ENCODE results near the gene PKIB. TPM values are rescaled to one million over a fixed set of nuclear protein-coding genes. Genes with fewer than 3 reads are reported as not detected.
A peak's percentile ranks its signal among the peaks of the same experiment; 100 is the strongest.

Gene PKIB
- total and polyA plus RNA-seq, 2 of the 4 experiments (the other 2 are of a cell fraction): 6.3 to 13.1 TPM

DNA sequence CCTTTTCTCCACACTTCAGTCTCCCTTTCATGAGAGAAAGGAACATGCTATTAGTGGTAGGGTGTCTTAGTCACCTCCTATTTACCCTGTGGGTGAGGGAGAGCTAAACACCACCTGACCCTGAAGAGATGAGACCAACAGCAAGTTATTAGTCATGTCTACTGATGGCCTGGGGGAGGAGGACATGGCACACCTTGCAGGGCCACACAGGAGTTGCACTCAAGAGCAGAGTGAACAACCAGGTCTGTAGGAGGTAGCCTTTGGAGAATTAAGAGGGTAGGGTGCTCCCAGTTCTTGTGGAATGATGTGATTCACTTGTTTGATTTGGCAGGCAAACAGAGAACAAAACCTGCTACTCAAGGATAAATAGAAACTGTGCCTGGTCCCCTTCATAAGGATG is 86.6 kb downstream of the PKIB start:
- H2AK5ac ChIP-seq (ENCODE audit: low read depth, low read length): peak overlapping the region; percentile 98
- ATAC-seq (ENCODE audit: low read depth): peak; percentile 27
- H2AFZ ChIP-seq (replicated peaks; ENCODE audit: low read length, poor library complexity): peak overlapping the region; percentile 26
- H4K20me1 ChIP-seq (ENCODE audit: insufficient read depth, low read length): no peaks in the 10 kb centered on the region
- intact Hi-C loops (cut with micrococcal nuclease): no loop called here
- ChIA-PET POLR2A (ENCODE audit: unreplicated experiment) (no interaction called here), CTCF (interaction anchor here (0.7 kb wide), 1 partner anchor 30 kb away, joined by 4 read pairs; no protein-coding TSS in a partner anchor)
- H4K8ac ChIP-seq (ENCODE audit: low read depth in 2 of 2, low read length in 2 of 2): peak overlapping the region; percentile 15 to 85; a peak in 2 of 4 replicates
- H3K4me2 ChIP-seq (ENCODE audit: low read depth, low read length): peak overlapping the region; percentile 50; the same call in 1 of the 2 replicates
- peak overlapping the region; percentile 65; the same call in 1 of the 2 replicates for H3K23ac ChIP-seq (ENCODE audit: low read depth, low read length)
- H3K79me1 ChIP-seq (ENCODE audit: low read depth in 1 of 2, low read length in 2 of 2): peaks cover 0 to 4% of the 10 kb centered on the region in 2 experiments; a peak in 1 of 4 replicates
- H2AK9ac ChIP-seq (replicated peaks; ENCODE audit: low read depth, low read length, poor library complexity): no peak overlapping the region
- H3K4me3 ChIP-seq (ENCODE audit: insufficient read depth, low read depth, low read length): no peak overlapping the region
- peak; percentile 71 for DNase-seq
- H4K5ac ChIP-seq (ENCODE audit: low read depth, low read length): peak overlapping the region; percentile 28; the same call in 1 of the 2 replicates
- BruUV-seq (replicated peaks): no TSS peak
- peak overlapping the region; percentile 88; the same call in 1 of the 3 replicates for H2BK15ac ChIP-seq (ENCODE audit: low read depth, low read length)
- peak overlapping the region; percentile 97 for H2BK120ac ChIP-seq (ENCODE audit: low read depth, low read length)
- no peak overlapping the region for H3K9ac ChIP-seq (ENCODE audit: low read depth, low read length)
- H2BK5ac ChIP-seq (ENCODE audit: low read depth, low read length, poor library complexity, severe bottlenecking): peak overlapping the region; percentile 22
- peak overlapping the region; percentile 96 for H2BK20ac ChIP-seq (ENCODE audit: low read depth, low read length)
- peak; percentile 48 for TF ChIP-seq RCOR1 (IDR thresholded peaks at IDR 0.05; ENCODE audit: insufficient replicate concordance, low read length)
- TF ChIP-seq FOS (IDR thresholded peaks at IDR 0.05; ENCODE audit: low read depth, low read length): 0 out of 2 replicates have a peak, but pooled peaks have one; percentile 4
- peak; percentile 39; the same call in 1 of the 2 replicates for TF ChIP-seq BHLHE40 (IDR thresholded peaks at IDR 0.05; ENCODE audit: low read depth, low read length)
- no peak for TF ChIP-seq SMC3 (IDR thresholded peaks at IDR 0.05; ENCODE audit: low read depth, low read length)
- TF ChIP-seq RFX5 (IDR thresholded peaks at IDR 0.05; ENCODE audit: low read depth, low read length): no peak
- no peak for TF ChIP-seq CTCF (conservative IDR thresholded peaks at IDR 0.05; ENCODE audit: low read depth, low read length)
- no peak for TF ChIP-seq USF2 (IDR thresholded peaks at IDR 0.05; ENCODE audit: low read depth, low read length)
- no peak for TF ChIP-seq MAZ (IDR thresholded peaks at IDR 0.05; ENCODE audit: borderline replicate concordance, low read depth, low read length)
- TF ChIP-seq CHD1 (IDR thresholded peaks at IDR 0.05; ENCODE audit: low read depth, low read length): no peak
- TF ChIP-seq MAFK (IDR thresholded peaks at IDR 0.05; ENCODE audit: low read depth, low read length): no peak
- TF ChIP-seq RAD21 (IDR thresholded peaks at IDR 0.05; ENCODE audit: low read length): no peak
- no peak overlapping the region; the same call in 1 of the 2 replicates for H3K27ac ChIP-seq (ENCODE audit: insufficient read depth, low read length)
- peaks cover 7% of the 10 kb centered on the region for H3K4me1 ChIP-seq (ENCODE audit: control insufficient read depth, insufficient read depth, low read length)
- peaks cover 8% of the 10 kb centered on the region for H3K9me1 ChIP-seq (ENCODE audit: insufficient read depth, low read length)
- peak overlapping the region; percentile 95 for H3K4ac ChIP-seq (ENCODE audit: low read depth, low read length)
- H3K14ac ChIP-seq (replicated peaks; ENCODE audit: low read depth, low read length): peak overlapping the region; percentile 93
- H3K36me3 ChIP-seq (ENCODE audit: control insufficient read depth, insufficient read depth, low read length): no peaks in the 10 kb centered on the region
- in situ Hi-C loops (cut with MboI; ENCODE audit: low sequenced_read_pairs): no loop called here
- peak overlapping the region; percentile 78 for H3K18ac ChIP-seq (ENCODE audit: low read depth, low read length)
- dilution Hi-C loops (cut with HindIII; ENCODE audit: low sequenced_read_pairs, unreplicated experiment): no loop called here
- H3K56ac ChIP-seq (ENCODE audit: extremely low read depth, insufficient read depth, low read length): no peak overlapping the region
- peak overlapping the region; percentile 80 for H4K91ac ChIP-seq (ENCODE audit: insufficient read depth, low read depth, low read length)
- H3K9me3 ChIP-seq (ENCODE audit: control insufficient read depth, insufficient read depth, low read length): no peaks in the 10 kb centered on the region
- no peaks in the 10 kb centered on the region for H3K27me3 ChIP-seq (ENCODE audit: control insufficient read depth, insufficient read depth, low read length)

Measured in IMR-90 (cell line).